Natural killer cell (primary cell): ENCODE data around the gene TRAPPC6A. TPM values are rescaled to one million over a fixed set of nuclear protein-coding genes. Genes with fewer than 3 reads are reported as not detected.

Experiments used
- ATAC-seq, 3 donors: fragments of 150-1000 bp in 2 of 3; fragments of 200-7000 bp in 1 of 3; cut with Tn5 transposase; 1 replicate in 1 of 3; 2 replicates in 2 of 3; pipeline ENCODE4 v1.10.0; 2021; ENCODE audit warnings: mild to moderate bottlenecking in 2 of 3, moderate library complexity in 2 of 3
- DNase-seq, 2 donors: peaks; one replicate each; pipeline versions ENCODE4 v3.0.0 to v3.0.0-alpha.2; 2013 to 2021; ENCODE audit warnings: mixed read lengths in 1 of 2
- H3K27ac ChIP-seq: one replicate; pipeline ENCODE4 v1.5.1; 2013; ENCODE audit warnings: mild to moderate bottlenecking, low read length
- H3K27me3 ChIP-seq: one replicate; pipeline ENCODE4 v1.6.1; 2013; ENCODE audit warnings: low read length; ENCODE audit not compliant: control insufficient read depth, insufficient read depth
- H3K36me3 ChIP-seq: one replicate; pipeline ENCODE4 v1.6.1; 2013; ENCODE audit warnings: low read length; ENCODE audit not compliant: control insufficient read depth, insufficient read depth
- H3K4me1 ChIP-seq: one replicate; pipeline ENCODE4 v1.6.1; 2013; ENCODE audit warnings: low read length; ENCODE audit not compliant: control insufficient read depth, insufficient read depth
- H3K4me3 ChIP-seq: one replicate; pipeline ENCODE4 v1.5.1; 2013; ENCODE audit warnings: low read length
- H3K9me3 ChIP-seq: one replicate; pipeline ENCODE4 v1.6.1; 2013; ENCODE audit warnings: low read length; ENCODE audit not compliant: control insufficient read depth, insufficient read depth
- H3K27ac Mint-ChIP-seq, 2 donors: one replicate each; pipeline ENCODE4 v1.8.0; 2022; ENCODE audit warnings: mild to moderate bottlenecking in 2 of 2, mixed read lengths in 2 of 2, moderate library complexity in 1 of 2
- H3K27me3 Mint-ChIP-seq, 2 donors: one replicate each; pipeline ENCODE4 v1.8.0; 2022; ENCODE audit warnings: low read depth in 2 of 2, mixed read lengths in 2 of 2
- H3K36me3 Mint-ChIP-seq: one replicate; pipeline ENCODE4 v1.8.0; 2022; ENCODE audit warnings: mixed read lengths
- H3K4me1 Mint-ChIP-seq, 2 donors: one replicate each; pipeline ENCODE4 v1.8.0; 2022; ENCODE audit warnings: mixed read lengths in 2 of 2
- H3K4me3 Mint-ChIP-seq: one replicate; pipeline ENCODE4 v1.8.0; 2022; ENCODE audit warnings: mild to moderate bottlenecking, moderate library complexity, mixed read lengths
- H3K9me3 Mint-ChIP-seq, 2 donors: one replicate each; pipeline ENCODE4 v1.8.0; 2022; ENCODE audit warnings: mixed read lengths in 2 of 2
- CTCF ChIP-seq: fragments of 200-600 bp; IDR thresholded peaks from one replicate; pipeline ENCODE4 v1.8.0; 2022; ENCODE audit warnings: antibody characterized with exemption
- WGBS: methylation state at CpG from one replicate; pipeline ENCODE4 v1.1.7; 2013; ENCODE audit warnings: missing lambda C conversion rate; ENCODE audit not compliant: insufficient coverage; 5-methylcytosine and 5-hydroxymethylcytosine counted together
- intact Hi-C: fragments of 100-400 bp; cut with micrococcal nuclease; formaldehyde crosslinking; loops from one replicate; pipeline ENCODE4 v1.14.2; 2022
- total RNA-seq, 4 donors: library from RNA; stranded (reverse); fragments of 120-200 nt in 1 of 4; gene quantifications; one replicate each; pipeline versions ENCODE4 v1.2.3 to v1.2.4, GENCODE V29; 2013 to 2022

TRAPPC6A gene
- total RNA-seq, 3 donors from 2014 or later (not counting 1 experiment from before 2014, with no cell fraction given) = 38.0 to 47.0 (median 45.2) TPM

GRCh38 chr19:45151821-45152503 is 26.1 kb downstream of the TRAPPC6A start:
- Histone ChIP-seq H3K4me1 (peaks cover 33% of the 10 kb centered on the region), H3K27ac (no peak overlapping the region), H3K9me3 (no peaks in the 10 kb centered on the region), H3K4me3 (no peak overlapping the region), H3K27me3 (peaks cover 6% of the 10 kb centered on the region), H3K36me3 (no peaks in the 10 kb centered on the region)
- ATAC-seq = no peak
- H3K4me1 Mint-ChIP-seq = peaks cover 14 to 24% of the 10 kb centered on the region in 2 donors
- peaks cover 1 to 7% of the 10 kb centered on the region in 2 donors for H3K27me3 Mint-ChIP-seq
- TF ChIP-seq CTCF = no peak
- H3K27ac Mint-ChIP-seq = no peak overlapping the region
- peak overlapping the region; percentile 84 for H3K4me3 Mint-ChIP-seq
- no peaks in the 10 kb centered on the region for H3K36me3 Mint-ChIP-seq
- DNase-seq = no peak
- WGBS = 21% methylated on average over 64 of the region's 64 CpGs
- no peaks in the 10 kb centered on the region for H3K9me3 Mint-ChIP-seq
- intact Hi-C loops = no loop called here

GRCh38 chr19:45151320-45151719 is 26.7 kb downstream of the TRAPPC6A start:
- Histone ChIP-seq H3K4me1 (peaks cover 33% of the 10 kb centered on the region), H3K27me3 (peaks cover 6% of the 10 kb centered on the region), H3K36me3 (peaks cover 1% of the 10 kb centered on the region), H3K4me3 (no peak overlapping the region), H3K9me3 (no peaks in the 10 kb centered on the region), H3K27ac (no peak overlapping the region)
- no peak for ATAC-seq
- WGBS = 86% methylated on average over 7 of the region's 7 CpGs
- H3K4me3 Mint-ChIP-seq = peak overlapping the region; percentile 47
- no peak for TF ChIP-seq CTCF
- intact Hi-C loops = no loop called here
- no peaks in the 10 kb centered on the region for H3K36me3 Mint-ChIP-seq
- H3K4me1 Mint-ChIP-seq = peaks cover 14 to 24% of the 10 kb centered on the region in 2 donors
- H3K9me3 Mint-ChIP-seq = no peaks in the 10 kb centered on the region
- no peak for DNase-seq
- H3K27ac Mint-ChIP-seq = no peak overlapping the region
- peaks cover 0 to 6% of the 10 kb centered on the region in 2 donors for H3K27me3 Mint-ChIP-seq

- Histone ChIP-seq H3K27ac (no peak overlapping the region), H3K9me3 (no peaks in the 10 kb centered on the region), H3K4me3 (no peak overlapping the region), H3K4me1 (peaks cover 33% of the 10 kb centered on the region), H3K27me3 (peaks cover 6% of the 10 kb centered on the region), H3K36me3 (peaks cover 4% of the 10 kb centered on the region)
- Mint-ChIP-seq H3K4me3 (no peak overlapping the region), H3K27me3 (peaks cover 0 to 6% of the 10 kb centered on the region in 2 donors), H3K4me1 (peaks cover 14 to 24% of the 10 kb centered on the region in 2 donors), H3K27ac (no peak overlapping the region), H3K36me3 (no peaks in the 10 kb centered on the region), H3K9me3 (no peaks in the 10 kb centered on the region)
- ATAC-seq (no peak), DNase-seq (no peak)
- no peak for TF ChIP-seq CTCF
- intact Hi-C loops = no loop called here
- WGBS = 88% methylated on average over 4 of the region's 4 CpGs
Measured at GRCh38 chr19:45150751-45151281, 27.2 kb downstream of the TRAPPC6A start.
